Right lobe of liver (tissue), 6 donors: ENCODE results near the gene CPA1. TPM values are rescaled to one million over a fixed set of nuclear protein-coding genes. Genes with fewer than 3 reads are reported as not detected.

Experiments used
- ATAC-seq, 4 donors: fragments of 200-7000 bp; cut with Tn5 transposase; one replicate each; pipeline ENCODE4 v1.9.1; 2020; ENCODE audit warnings: mild to moderate bottlenecking in 4 of 4, moderate library complexity in 4 of 4
- DNase-seq, 3 donors: peaks; one replicate each; pipeline ENCODE4 v3.0.0-alpha.2; 2020
- H3K27ac ChIP-seq, 3 donors: fragments of 200-600 bp; one replicate each; pipeline ENCODE4 v1.8.0; 2022
- H3K27me3 ChIP-seq, 2 donors: fragments of 200-600 bp; one replicate each; pipeline ENCODE4 v1.8.0; 2022
- H3K36me3 ChIP-seq, 4 donors: fragments of 200-600 bp; sonication (generic) in 1 of 4; one replicate each; pipeline versions ENCODE4 v1.5.1 to v1.8.0; 2017 to 2022; ENCODE audit warnings: control low read depth in 1 of 4
- H3K4me1 ChIP-seq, 4 donors: fragments of 200-600 bp; sonication (generic) in 1 of 4; one replicate each; pipeline versions ENCODE4 v1.5.1 to v1.8.0; 2017 to 2022; ENCODE audit warnings: control low read depth in 1 of 4
- H3K4me3 ChIP-seq, 3 donors: fragments of 200-600 bp; one replicate each; pipeline ENCODE4 v1.8.0; 2022
- H3K9me3 ChIP-seq, 4 donors: fragments of 200-600 bp; sonication (generic) in 1 of 4; one replicate each; pipeline versions ENCODE4 v1.5.1 to v1.8.0; 2017 to 2022; ENCODE audit warnings: control low read depth in 1 of 4
- CTCF ChIP-seq, 4 donors: fragments of 200-600 bp in 3 of 4; fragments of 450-650 bp in 1 of 4; IDR thresholded peaks; one replicate each; pipeline versions ENCODE4 v1.5.1 to v1.8.0; 2016 to 2022; ENCODE audit warnings: antibody characterized with exemption in 4 of 4, mild to moderate bottlenecking in 2 of 4
- POLR2A ChIP-seq: fragments of 450-650 bp; IDR thresholded peaks from one replicate; pipeline ENCODE4 v1.6.1; 2017; ENCODE audit warnings: antibody characterized with exemption, mild to moderate bottlenecking
- WGBS: methylation state at CpG from one replicate; pipeline ENCODE4 v1.1.6; 2018; ENCODE audit warnings: low coverage, low lambda C conversion rate; ENCODE audit not compliant: insufficient coverage; ENCODE audit errors: missing lambda C conversion rate; 5-methylcytosine and 5-hydroxymethylcytosine counted together
- intact Hi-C, 2 donors: fragments of 100-400 bp; cut with DNase I; formaldehyde crosslinking; loops; one replicate each; pipeline versions ENCODE4 v1.11.2 to v1.14.1; 2022
- total RNA-seq, 6 experiments: library from RNA; depleted of rRNA in 2 of 6; stranded (reverse); fragments of >200 nt in 2 of 6; fragmentation: NEBNext Ultra II Directional in 3 of 6; extraction: Animal tissue kit (Norgen Biotek cat#: 25700) in 3 of 6; gene quantifications; one replicate each; pipeline versions ENCODE4 v1.1.0 to v1.2.4, GENCODE V29; 2016 to 2023
- donor health status: DM: no; HTN: yes; CAD: no.
- donor health status: DM: no; HTN: no; CAD: no.
- donor health status: DM: no; HTN: no; CAD: no.
- donor health status: DM: no; HTN: yes; CAD: no.
- donor health status: DM: no; HTN: yes; CAD: no.

Gene CPA1
- total RNA-seq, 6 experiments from 2014 or later: not detected

DNA sequence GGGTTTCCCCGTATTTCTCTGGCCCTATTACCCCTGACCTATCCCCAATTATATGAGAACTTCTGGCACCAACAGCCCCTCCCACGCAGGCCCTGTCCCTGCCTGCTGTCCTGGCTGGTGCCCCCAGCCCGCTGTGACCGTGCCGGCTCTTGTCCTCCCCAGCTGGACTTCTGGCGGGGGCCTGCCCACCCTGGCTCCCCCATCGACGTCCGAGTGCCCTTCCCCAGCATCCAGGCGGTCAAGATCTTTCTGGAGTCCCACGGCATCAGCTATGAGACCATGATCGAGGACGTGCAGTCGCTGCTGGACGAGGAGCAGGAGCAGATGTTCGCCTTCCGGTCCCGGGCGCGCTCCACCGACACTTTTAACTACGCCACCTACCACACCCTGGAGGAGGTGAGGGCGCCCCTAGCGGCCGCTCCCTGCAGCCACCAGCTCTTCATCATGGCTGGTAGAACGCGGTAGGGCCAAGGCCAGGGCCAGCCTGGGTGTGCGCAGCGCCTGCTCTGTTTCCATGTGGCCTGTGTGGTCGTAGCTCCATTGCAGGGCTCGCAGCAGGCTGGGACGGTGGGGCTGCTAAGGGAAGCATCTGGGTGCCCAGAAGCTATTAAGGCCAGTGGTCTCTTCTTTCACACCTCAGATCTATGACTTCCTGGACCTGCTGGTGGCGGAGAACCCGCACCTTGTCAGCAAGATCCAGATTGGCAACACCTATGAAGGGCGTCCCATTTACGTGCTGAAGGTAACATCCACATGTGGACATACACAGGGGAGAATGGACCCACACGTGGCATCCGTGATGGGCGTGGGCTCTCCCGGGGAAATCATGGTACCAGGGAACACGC is 1.4 kb downstream of the CPA1 start:
- Histone ChIP-seq H3K4me3 (no peak overlapping the region), H3K27me3 (no peaks in the 10 kb centered on the region), H3K4me1 (no peaks in the 10 kb centered on the region), H3K27ac (no peak overlapping the region), H3K36me3 (no peaks in the 10 kb centered on the region), H3K9me3 (no peaks in the 10 kb centered on the region)
- no peak for ATAC-seq
- peak in 1 of 3 donors; percentile 38 for DNase-seq
- TF ChIP-seq POLR2A (no peak), CTCF (IDR thresholded peaks at IDR 0.05) (no peak)
- intact Hi-C loops: no loop called here
- 87% methylated on average over 14 of the region's 41 CpGs for WGBS

- Histone ChIP-seq H3K4me3 (no peak overlapping the region), H3K9me3 (no peaks in the 10 kb centered on the region), H3K27me3 (no peaks in the 10 kb centered on the region), H3K4me1 (no peaks in the 10 kb centered on the region), H3K36me3 (no peaks in the 10 kb centered on the region), H3K27ac (no peak overlapping the region)
- peak in 1 of 3 donors; percentile 40 for DNase-seq
- intact Hi-C loops: no loop called here
- TF ChIP-seq CTCF (IDR thresholded peaks at IDR 0.05) (no peak), POLR2A (no peak)
- 66% methylated on average over 3 of the region's 18 CpGs for WGBS
- no peak for ATAC-seq
These were observed 3.1 kb downstream of the CPA1 start for GRCh38 chr7:130383187-130383980.

- intact Hi-C loops: no loop called here
- no peaks in the 10 kb centered on the region for H3K4me1 ChIP-seq
- no peak overlapping the region for H3K27ac ChIP-seq
- no peaks in the 10 kb centered on the region for H3K9me3 ChIP-seq
- peak in 2 of 4 donors; percentile 14 to 53 for ATAC-seq
- no peak for TF ChIP-seq CTCF (IDR thresholded peaks at IDR 0.05)
- H3K4me3 ChIP-seq: no peak overlapping the region
- WGBS: 57% methylated on average over 3 of the region's 10 CpGs
- DNase-seq: peak in 1 of 3 donors; percentile 46
- H3K27me3 ChIP-seq: no peaks in the 10 kb centered on the region
- H3K36me3 ChIP-seq: no peaks in the 10 kb centered on the region
These were observed 4.1 kb downstream of the CPA1 start for GRCh38 chr7:130384371-130384801.

DNA sequence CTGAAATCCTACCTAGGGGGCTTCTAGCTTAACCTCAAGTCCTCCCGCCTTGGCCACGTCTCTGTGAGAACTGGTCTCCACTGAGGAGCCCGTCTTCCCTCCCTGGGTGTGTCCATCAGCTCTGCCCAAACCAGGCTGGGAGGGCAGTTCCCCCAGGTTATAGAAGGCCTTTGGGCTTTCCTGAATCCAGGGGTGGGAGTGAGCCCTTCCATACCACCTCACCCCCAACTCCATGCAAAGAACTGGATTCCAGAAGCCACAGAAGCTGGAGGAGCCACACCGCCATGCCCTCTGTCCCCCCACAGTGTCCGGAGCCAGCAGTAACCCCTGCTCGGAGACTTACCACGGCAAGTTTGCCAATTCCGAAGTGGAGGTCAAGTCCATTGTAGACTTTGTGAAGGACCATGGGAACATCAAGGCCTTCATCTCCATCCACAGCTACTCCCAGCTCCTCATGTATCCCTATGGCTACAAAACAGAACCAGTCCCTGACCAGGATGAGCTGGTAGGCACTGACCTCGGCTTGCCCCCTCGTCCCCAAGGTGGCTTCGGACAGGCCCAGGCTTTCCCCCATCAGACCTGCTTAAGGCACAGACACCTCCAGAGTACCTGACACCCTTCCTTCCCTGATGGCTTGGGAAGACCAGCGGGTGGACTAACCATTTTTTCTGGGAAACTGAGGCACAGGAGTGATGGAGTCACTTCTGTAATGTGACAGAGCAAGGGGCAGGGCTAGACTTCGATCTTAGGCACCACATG is 4.7 kb downstream of the CPA1 start:
- Histone ChIP-seq H3K27me3 (no peaks in the 10 kb centered on the region), H3K27ac (no peak overlapping the region), H3K4me3 (no peak overlapping the region), H3K36me3 (no peaks in the 10 kb centered on the region), H3K4me1 (no peaks in the 10 kb centered on the region), H3K9me3 (no peaks in the 10 kb centered on the region)
- no peak for TF ChIP-seq POLR2A
- TF ChIP-seq CTCF (IDR thresholded peaks at IDR 0.05): no peak
- intact Hi-C loops: no loop called here
- ATAC-seq (no peak), DNase-seq (peak in 1 of 3 donors; percentile 26)
- WGBS: no CpG with 5 or more reads among the region's 13 CpGs
